Stomach (tissue), 9 donors: ENCODE measurements around the gene MRI1. TPM values are rescaled to one million over a fixed set of nuclear protein-coding genes. Genes with fewer than 3 reads are reported as not detected.

Source experiments
- DNase-seq, 2 donors: peaks; one replicate each; pipeline versions ENCODE4 v3.0.0 to v3.0.0-alpha.2; 2013 to 2019
- H3K27ac ChIP-seq, 5 donors: fragments of 200-600 bp in 4 of 5; sonication (generic) in 4 of 5; one replicate each; pipeline ENCODE4 v1.5.1; 2013 to 2019; ENCODE audit warnings: mild to moderate bottlenecking in 1 of 5, moderate library complexity in 1 of 5
- H3K27me3 ChIP-seq, 3 donors: fragments of 200-600 bp; sonication (generic); one replicate each; pipeline ENCODE4 v1.5.1; 2017 to 2019; ENCODE audit warnings: mixed run types in 1 of 3
- H3K36me3 ChIP-seq, 4 donors: fragments of 200-600 bp; sonication (generic); 1 replicate in 3 of 4; 2 replicates in 1 of 4; pipeline ENCODE4 v1.5.1; 2016 to 2019
- H3K4me1 ChIP-seq, 4 donors: fragments of 200-600 bp; sonication (generic); one replicate each; pipeline ENCODE4 v1.5.1; 2016 to 2019
- H3K4me3 ChIP-seq, 4 donors: fragments of 200-600 bp; sonication (generic) in 3 of 4; one replicate each; pipeline ENCODE4 v1.5.1; 2016 to 2019; ENCODE audit warnings: mild to moderate bottlenecking in 1 of 4
- H3K9me3 ChIP-seq, 4 donors: fragments of 200-600 bp; sonication (generic); one replicate each; pipeline ENCODE4 v1.5.1; 2016 to 2019
- CTCF ChIP-seq, 7 experiments: fragments of 450-650 bp in 4 of 7; fragments of 200-600 bp in 3 of 7; sonication (generic) in 3 of 7; IDR thresholded peaks; one replicate each; pipeline ENCODE4 v1.5.1; 2016 to 2019; ENCODE audit warnings: antibody characterized with exemption in 7 of 7, control low read depth in 2 of 7, mild to moderate bottlenecking in 1 of 7
- EP300 ChIP-seq: sonication (generic); formaldehyde crosslinking; IDR thresholded peaks from one replicate; pipeline ENCODE4 v1.6.1; 2017; ENCODE audit warnings: antibody characterized with exemption
- POLR2A ChIP-seq, 4 donors: fragments of 450-650 bp; IDR thresholded peaks; one replicate each; pipeline ENCODE4 v1.6.1; 2016; ENCODE audit warnings: antibody characterized with exemption in 4 of 4, control low read depth in 2 of 4, mild to moderate bottlenecking in 1 of 4, moderate library complexity in 1 of 4
- POLR2AphosphoS5 ChIP-seq, 3 donors: sonication (generic); formaldehyde crosslinking; IDR thresholded peaks; one replicate each; pipeline ENCODE4 v1.6.1; 2016; ENCODE audit warnings: antibody characterized with exemption in 3 of 3
- WGBS, 5 donors: extraction: QIAGEN DNeasy Blood & Tissue Kit in 3 of 5; methylation state at CpG; one replicate each; pipeline versions ENCODE4 v1.1.5 to v1.1.7; 2013 to 2018; 5-methylcytosine and 5-hydroxymethylcytosine counted together
- intact Hi-C: fragments of 100-400 bp; cut with DNase I; formaldehyde crosslinking; loops from one replicate; pipeline ENCODE4 v1.15.1; 2023; ENCODE audit warnings: low total_unique reads
- polyA plus RNA-seq, 3 donors: library from polyadenylated mRNA; stranded (reverse); fragments of 200-250 nt; gene quantifications; one replicate each; pipeline ENCODE4 v1.2.3, GENCODE V29; 2013
- total RNA-seq, 5 donors: library from RNA; depleted of rRNA; stranded (reverse); fragments of >200 nt; gene quantifications; one replicate each; pipeline versions ENCODE4 v1.1.0 to v1.2.3, GENCODE V29; 2014 to 2016
- donor health status: healthy with polysubstance abuse.
- donor health status: Bipolar disorder and iron deficiency.
- donor health status: healthy.

MRI1 gene
- total and polyA plus RNA-seq, 8 donors: 7.3 to 249 (median 36.4) TPM

GRCh38 chr19:13797870-13798269 is 33.5 kb downstream of the MRI1 start:
- Histone ChIP-seq H3K9me3 (no peaks in the 10 kb centered on the region), H3K4me1 (peaks cover 16 to 50% (median 35%) of the 10 kb centered on the region in 4 donors), H3K27ac (peak overlapping the region in 4 of 5 donors; percentile 92 to 98 (median 95)), H3K27me3 (no peaks in the 10 kb centered on the region), H3K4me3 (no peak overlapping the region), H3K36me3 (no peaks in the 10 kb centered on the region)
- WGBS, 5 donors: 27 to 39% (median 38%) methylated on average over 7 of the region's 7 CpGs
- TF ChIP-seq POLR2AphosphoS5 (IDR thresholded peaks at IDR 0.05) (no peak), POLR2A (IDR thresholded peaks at IDR 0.05) (no peak), CTCF (IDR thresholded peaks at IDR 0.05) (no peak), EP300 (no peak)
- intact Hi-C loops: no loop called here
- DNase-seq: peak in 1 of 2 donors; percentile 65

GRCh38 chr19:13799669-13800068 is 35.3 kb downstream of the MRI1 start:
- intact Hi-C loops: no loop called here
- TF ChIP-seq POLR2AphosphoS5 (IDR thresholded peaks at IDR 0.05) (no peak), POLR2A (IDR thresholded peaks at IDR 0.05) (no peak), EP300 (no peak), CTCF (IDR thresholded peaks at IDR 0.05) (no peak)
- H3K9me3 ChIP-seq: no peaks in the 10 kb centered on the region
- no peaks in the 10 kb centered on the region for H3K27me3 ChIP-seq
- H3K27ac ChIP-seq: no peak overlapping the region
- H3K4me3 ChIP-seq: no peak overlapping the region
- no peak for DNase-seq
- peaks cover 16 to 42% (median 36%) of the 10 kb centered on the region in 4 donors for H3K4me1 ChIP-seq
- 93 to 95% (median 94%) methylated on average over 22 of the region's 22 CpGs for WGBS, 5 donors
- peaks cover 0 to 2% (median 2%) of the 10 kb centered on the region in 4 donors for H3K36me3 ChIP-seq

- peaks cover 0 to 15% (median 9%) of the 10 kb centered on the region in 4 donors for H3K4me1 ChIP-seq
- peak overlapping the region; percentile 34 to 70 (median 61) for H3K27ac ChIP-seq
- H3K4me3 ChIP-seq: no peak overlapping the region
- TF ChIP-seq POLR2AphosphoS5 (IDR thresholded peaks at IDR 0.05) (no peak), CTCF (IDR thresholded peaks at IDR 0.05) (no peak), EP300 (no peak), POLR2A (IDR thresholded peaks at IDR 0.05) (no peak)
- no peaks in the 10 kb centered on the region for H3K27me3 ChIP-seq
- peaks cover 3 to 26% (median 13%) of the 10 kb centered on the region in 4 donors for H3K36me3 ChIP-seq
- 33 to 75% (median 40%) methylated on average over 6 to 9 of the region's 9 CpGs for WGBS, 5 donors
- DNase-seq: peak in 1 of 2 donors; percentile 77
- H3K9me3 ChIP-seq: no peaks in the 10 kb centered on the region
- intact Hi-C loops: no loop called here
These were observed 38.7 kb downstream of the MRI1 start for GRCh38 chr19:13803038-13803437.

- 74 to 86% (median 83%) methylated on average over 29 to 35 of the region's 35 CpGs for WGBS, 5 donors
- TF ChIP-seq POLR2AphosphoS5 (IDR thresholded peaks at IDR 0.05) (no peak), EP300 (no peak), POLR2A (IDR thresholded peaks at IDR 0.05) (no peak), CTCF (IDR thresholded peaks at IDR 0.05) (peak in 2 of 7 experiments; percentile 10 to 27)
- DNase-seq: peak in 1 of 2 donors; percentile 69
- Histone ChIP-seq H3K27me3 (no peaks in the 10 kb centered on the region), H3K27ac (no peak overlapping the region), H3K9me3 (no peaks in the 10 kb centered on the region), H3K4me1 (peaks cover 0 to 11% (median 9%) of the 10 kb centered on the region in 4 donors), H3K36me3 (peaks cover 3 to 45% (median 31%) of the 10 kb centered on the region in 4 donors), H3K4me3 (no peak overlapping the region)
- intact Hi-C loops: no loop called here
These were observed 40.7 kb downstream of the MRI1 start for GRCh38 chr19:13804830-13805683.
